22Rv1 (cell line): Measurements from ENCODE around the gene IRX1.

Experiments used
- H3K27ac ChIP-seq: fragments of 450-650 bp; 2 replicates; pipeline ENCODE4 v1.5.1; 2017
- ZFX ChIP-seq: fragments of 450-650 bp; IDR thresholded peaks from 2 replicates; pipeline ENCODE4 v1.6.1; 2017; ENCODE audit warnings: antibody characterized with exemption, borderline replicate concordance
- TF ChIP-seq, protein P1 (sequence below): fragments of 450-650 bp; IDR thresholded peaks from 2 replicates; pipeline ENCODE4 v1.5.1; 2017; ENCODE audit warnings: mild to moderate bottlenecking

The IRX1 gene

DNA sequence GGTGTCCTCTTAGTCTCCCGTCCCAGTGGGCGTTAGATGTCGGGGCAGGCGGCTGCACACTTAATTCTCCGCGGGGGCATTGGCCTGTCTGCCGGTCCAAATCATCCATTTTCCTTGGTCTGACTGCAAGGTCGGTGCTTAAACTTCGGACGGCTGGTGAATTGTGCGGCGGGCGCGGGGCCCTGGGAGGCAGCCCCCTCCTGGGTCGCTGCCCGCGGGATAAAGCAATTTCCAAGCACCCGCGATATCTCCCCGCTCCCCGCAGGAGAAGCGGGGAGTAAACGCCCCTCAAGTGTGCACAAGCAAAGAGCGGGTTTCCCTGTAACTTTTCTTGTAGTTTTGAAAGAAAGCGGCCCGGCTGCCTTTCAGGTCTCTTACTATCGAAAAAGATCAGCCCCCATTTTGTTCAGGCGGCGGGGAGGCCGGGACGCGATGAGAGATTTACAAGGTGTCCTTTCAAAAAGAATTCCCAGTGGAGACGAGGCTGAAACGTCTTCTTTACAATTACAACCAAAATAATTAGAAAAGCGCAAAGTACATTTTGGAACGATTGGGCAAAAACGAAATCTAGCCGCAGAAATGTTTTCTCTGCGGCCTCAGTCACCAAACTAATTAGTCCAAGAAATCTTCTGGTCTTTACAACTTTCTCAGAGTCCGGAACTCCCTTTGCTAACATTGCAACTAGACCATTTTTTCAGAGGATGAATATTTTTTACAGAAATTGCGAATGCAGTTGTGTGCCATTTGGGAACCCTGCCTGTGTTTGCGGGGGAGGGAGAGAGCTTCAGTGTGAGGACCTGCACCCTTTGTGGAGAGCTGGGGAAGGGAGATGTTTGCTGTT, 1.8 kb downstream of the IRX1 start:
- no peak overlapping the region for H3K27ac ChIP-seq
- TF ChIP-seq ZFX, result no peak
- TF ChIP-seq, protein P1, sequence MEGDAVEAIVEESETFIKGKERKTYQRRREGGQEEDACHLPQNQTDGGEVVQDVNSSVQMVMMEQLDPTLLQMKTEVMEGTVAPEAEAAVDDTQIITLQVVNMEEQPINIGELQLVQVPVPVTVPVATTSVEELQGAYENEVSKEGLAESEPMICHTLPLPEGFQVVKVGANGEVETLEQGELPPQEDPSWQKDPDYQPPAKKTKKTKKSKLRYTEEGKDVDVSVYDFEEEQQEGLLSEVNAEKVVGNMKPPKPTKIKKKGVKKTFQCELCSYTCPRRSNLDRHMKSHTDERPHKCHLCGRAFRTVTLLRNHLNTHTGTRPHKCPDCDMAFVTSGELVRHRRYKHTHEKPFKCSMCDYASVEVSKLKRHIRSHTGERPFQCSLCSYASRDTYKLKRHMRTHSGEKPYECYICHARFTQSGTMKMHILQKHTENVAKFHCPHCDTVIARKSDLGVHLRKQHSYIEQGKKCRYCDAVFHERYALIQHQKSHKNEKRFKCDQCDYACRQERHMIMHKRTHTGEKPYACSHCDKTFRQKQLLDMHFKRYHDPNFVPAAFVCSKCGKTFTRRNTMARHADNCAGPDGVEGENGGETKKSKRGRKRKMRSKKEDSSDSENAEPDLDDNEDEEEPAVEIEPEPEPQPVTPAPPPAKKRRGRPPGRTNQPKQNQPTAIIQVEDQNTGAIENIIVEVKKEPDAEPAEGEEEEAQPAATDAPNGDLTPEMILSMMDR, result no peak

DNA sequence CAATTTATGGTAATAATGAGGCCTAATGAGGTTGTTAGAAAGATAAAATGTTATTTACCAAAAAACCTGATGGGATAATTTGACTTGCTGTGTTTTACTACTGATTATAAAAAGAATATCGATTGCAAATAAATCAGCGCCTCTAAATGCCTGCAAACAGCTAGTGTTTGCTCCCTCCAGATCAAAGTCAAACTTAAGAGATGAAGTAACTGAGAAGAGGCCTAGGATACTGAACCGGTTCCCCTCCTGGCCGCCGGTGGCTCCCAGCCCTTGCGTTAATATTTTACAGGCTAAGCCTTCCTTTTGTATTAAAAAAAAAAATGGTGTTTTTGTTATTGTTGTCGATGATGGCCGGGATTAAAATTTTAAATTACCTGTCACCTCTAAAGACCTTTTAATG, 2.6 kb downstream of the IRX1 start:
- no peak overlapping the region for H3K27ac ChIP-seq
- TF ChIP-seq ZFX, result no peak
- TF ChIP-seq, protein P1, result no peak

DNA sequence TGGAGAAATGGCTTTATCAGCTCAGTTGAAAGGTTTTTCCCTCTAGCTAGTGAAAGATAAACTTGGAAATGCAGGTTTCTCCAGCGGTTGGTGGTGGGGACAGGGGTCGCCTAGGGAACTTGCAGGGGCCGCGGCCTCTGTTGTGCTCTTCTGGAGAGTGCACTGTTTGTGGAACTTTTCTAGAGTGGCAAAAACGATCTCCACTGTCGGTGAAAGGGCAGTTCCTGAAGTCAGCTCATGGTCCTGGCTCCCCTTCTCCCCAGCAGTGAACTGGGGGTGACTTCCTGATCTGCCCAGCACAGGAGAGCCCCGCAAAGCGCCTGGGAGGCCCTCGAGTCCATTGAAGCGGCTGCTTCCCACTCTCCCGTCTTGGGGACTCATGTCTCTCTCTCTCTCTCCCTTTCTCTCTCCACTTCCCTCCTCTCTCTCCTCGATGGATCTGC, 3.2 kb downstream of the IRX1 start:
- TF ChIP-seq, protein P1, result no peak
- TF ChIP-seq ZFX, result no peak
- H3K27ac ChIP-seq, result no peak overlapping the region

DNA sequence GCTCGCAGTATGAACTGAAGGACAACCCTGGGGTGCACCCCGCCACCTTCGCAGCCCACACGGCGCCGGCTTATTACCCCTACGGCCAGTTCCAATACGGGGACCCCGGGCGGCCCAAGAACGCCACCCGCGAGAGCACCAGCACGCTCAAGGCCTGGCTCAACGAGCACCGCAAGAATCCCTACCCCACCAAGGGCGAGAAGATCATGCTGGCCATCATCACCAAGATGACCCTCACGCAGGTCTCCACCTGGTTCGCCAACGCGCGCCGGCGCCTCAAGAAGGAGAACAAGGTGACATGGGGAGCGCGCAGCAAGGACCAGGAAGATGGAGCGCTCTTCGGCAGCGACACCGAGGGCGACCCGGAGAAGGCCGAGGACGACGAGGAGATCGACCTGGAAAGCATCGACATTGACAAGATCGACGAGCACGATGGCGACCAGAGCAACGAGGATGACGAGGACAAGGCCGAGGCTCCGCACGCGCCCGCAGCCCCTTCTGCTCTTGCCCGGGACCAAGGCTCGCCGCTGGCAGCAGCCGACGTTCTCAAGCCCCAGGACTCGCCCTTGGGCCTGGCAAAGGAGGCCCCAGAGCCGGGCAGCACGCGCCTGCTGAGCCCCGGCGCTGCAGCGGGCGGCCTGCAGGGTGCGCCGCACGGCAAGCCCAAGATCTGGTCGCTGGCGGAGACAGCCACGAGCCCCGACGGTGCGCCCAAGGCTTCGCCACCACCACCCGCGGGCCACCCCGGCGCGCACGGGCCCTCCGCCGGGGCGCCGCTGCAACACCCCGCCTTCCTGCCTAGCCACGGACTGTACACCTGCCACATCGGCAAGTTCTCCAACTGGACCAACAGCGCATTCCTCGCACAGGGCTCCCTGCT, 3.8 kb downstream of the IRX1 start:
- no peak overlapping the region for H3K27ac ChIP-seq
- TF ChIP-seq, protein P1, result no peak
- TF ChIP-seq ZFX, result no peak

- no peak overlapping the region for H3K27ac ChIP-seq
- TF ChIP-seq, protein P1, result no peak
- TF ChIP-seq ZFX, result no peak
Observed at GRCh38 chr5:3600106-3601060, 4.8 kb downstream of the IRX1 start.

GRCh38 chr5:3601061-3601710, 5.6 kb downstream of the IRX1 start:
- no peak overlapping the region for H3K27ac ChIP-seq

More at GRCh38 chr5:3601061-3601710, 5.6 kb downstream of the IRX1 start:
- TF ChIP-seq, protein P1, result no peak
- TF ChIP-seq ZFX, result no peak
